HG03521 (cell line): Measurements from ENCODE around the gene NPFFR2.
"Not testable (repeated sequence)": the region's sequence is repeated elsewhere in the genome, so short reads cannot be mapped to it uniquely, and the experiment has no call there.

Experiments used
- ATAC-seq: cut with Tn5 transposase; IDR thresholded peaks from one replicate; pipeline ENCODE4 v1.9.1; 2021; ENCODE audit warnings: mild to moderate bottlenecking, moderate library complexity; ENCODE audit not compliant: unreplicated experiment

Gene NPFFR2

DNA sequence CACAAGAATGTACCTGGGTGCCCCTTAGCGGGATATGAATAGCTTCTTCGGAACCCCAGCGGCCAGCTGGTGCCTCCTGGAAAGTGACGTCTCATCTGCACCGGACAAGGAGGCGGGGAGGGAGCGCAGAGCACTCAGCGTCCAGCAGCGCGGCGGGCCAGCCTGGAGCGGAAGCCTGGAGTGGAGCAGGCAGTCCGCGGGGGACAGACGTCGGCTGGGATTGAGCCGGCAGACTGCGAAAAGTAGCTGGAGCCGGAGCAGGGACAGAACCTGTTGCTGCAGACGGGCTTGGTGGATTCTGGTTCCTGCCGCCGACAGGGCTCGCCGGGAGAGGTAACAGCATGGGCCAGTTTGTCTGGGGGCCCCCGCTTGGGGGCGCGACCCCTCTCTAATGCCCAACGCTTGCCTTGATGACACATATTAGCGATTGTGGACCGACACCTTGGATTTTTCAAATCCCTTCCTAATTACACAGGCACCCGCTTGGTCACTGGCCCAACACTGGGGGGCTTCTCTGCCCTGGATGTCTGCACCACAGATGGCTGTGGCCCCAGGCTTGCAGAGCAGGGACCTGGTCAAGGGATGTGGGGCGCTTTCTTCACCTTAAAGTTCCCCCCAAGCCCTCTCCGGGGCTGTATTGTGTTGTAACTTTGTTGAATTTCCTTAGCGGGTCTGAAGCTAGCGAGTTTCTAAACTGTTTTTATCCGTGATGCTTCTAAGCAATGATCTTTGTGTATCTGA lies at the start of gene NPFFR2:
TSS of gene NPFFR2 (plus strand) at position 133 of the 741 bp plus-strand sequence. CDS start 96,592 bp downstream, outside the sequence.
- ATAC-seq, result no peak

DNA sequence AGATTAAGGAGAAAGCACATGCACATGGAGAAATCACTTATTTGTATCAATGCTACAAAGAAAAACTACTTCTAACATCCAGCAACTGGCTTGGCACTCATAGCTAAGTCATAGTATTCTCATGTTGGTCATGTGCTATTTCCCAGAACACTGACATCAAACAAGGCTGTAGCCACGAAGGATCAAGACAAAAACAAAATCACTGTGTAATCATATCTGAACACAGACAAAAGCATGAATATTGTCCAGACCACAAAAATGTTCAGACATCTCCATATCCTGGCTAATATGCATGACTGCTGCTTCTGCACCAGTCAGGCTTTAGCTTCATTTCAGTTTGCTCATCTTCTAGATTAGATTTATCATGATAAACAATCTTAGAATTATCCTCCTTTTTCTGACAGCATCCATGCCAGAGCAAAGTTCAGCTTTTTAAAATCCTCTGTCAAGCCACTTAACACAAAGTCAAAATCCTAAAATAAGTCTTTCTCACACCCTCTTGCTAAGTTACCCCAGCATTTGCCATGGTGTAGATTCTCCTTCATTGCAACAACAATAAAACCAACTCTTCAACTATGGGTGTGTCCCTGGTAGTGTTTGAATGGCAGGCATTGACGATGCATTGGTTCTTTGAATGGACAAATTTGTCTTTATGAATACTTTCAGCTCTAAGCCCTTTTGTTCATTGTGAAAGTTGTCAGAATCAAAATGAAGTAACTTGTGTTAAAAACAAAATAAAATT lies 39.1 kb upstream of the NPFFR2 start:
- ATAC-seq, result no peak

DNA sequence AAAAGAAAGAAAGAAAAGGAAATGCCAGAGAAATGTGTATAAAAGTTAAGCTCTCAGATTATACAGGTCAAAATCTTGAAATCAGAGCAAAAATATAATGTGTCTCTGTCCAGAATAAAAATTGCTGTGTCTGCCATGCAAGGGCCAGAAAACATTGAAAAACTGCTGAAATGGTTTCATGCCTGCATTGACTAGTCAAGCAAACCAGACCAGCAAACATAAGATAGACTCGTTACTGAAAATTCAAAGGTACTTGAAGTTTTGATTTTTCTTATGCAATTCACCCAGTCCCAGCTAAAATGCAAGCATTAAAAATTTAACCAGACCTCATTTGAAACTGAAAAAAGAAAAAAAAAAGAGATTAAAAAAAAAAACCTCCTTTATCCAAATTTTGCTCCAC lies 37.2 kb upstream of the NPFFR2 start:
- no peak for ATAC-seq

DNA sequence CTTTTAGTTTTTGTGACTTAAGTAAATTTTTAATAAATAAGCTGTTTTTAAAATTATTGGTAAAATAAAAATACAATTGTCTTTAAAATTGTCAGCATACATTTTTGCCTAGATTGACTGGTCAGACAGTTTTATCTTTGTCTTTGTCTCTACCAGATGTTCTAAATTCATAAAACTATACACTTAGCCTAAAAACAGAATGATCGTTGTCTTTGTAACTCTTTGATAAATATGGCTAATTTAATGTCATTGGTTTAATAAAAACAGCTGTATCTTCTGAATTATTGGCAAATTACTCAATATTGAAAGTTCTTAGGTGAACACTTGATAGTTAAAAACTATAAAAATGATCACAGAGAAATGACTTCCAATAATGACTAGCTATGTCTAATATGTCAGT lies 36.5 kb upstream of the NPFFR2 start:
- ATAC-seq, result no peak

GRCh38 chr4:72006586-72006985 lies 25.2 kb upstream of the NPFFR2 start:
- no peak for ATAC-seq

- ATAC-seq, result no peak
Measured at GRCh38 chr4:72011906-72012305, 19.9 kb upstream of the NPFFR2 start.

DNA sequence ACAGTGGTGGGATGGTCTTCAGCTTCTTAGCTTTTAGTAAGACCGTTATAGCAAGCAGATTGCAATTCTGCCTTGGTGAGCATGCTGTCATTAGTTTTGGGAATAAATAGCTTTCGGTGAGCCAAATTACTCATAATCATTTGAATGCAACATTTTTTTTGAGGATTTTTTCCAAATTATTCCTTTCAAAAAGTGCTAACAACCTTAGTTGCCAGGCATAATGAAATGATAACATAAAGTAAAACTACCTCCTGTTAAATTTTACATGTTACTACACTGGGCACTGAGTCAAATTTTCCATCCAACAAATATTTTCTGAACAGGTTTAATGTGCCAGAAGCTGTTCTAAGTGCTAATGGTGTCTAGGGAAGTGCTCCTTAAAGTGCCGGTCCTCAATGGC lies 15.8 kb upstream of the NPFFR2 start:
- no peak for ATAC-seq

- ATAC-seq, result no peak
Measured at GRCh38 chr4:72019688-72020087, 12.1 kb upstream of the NPFFR2 start.

DNA sequence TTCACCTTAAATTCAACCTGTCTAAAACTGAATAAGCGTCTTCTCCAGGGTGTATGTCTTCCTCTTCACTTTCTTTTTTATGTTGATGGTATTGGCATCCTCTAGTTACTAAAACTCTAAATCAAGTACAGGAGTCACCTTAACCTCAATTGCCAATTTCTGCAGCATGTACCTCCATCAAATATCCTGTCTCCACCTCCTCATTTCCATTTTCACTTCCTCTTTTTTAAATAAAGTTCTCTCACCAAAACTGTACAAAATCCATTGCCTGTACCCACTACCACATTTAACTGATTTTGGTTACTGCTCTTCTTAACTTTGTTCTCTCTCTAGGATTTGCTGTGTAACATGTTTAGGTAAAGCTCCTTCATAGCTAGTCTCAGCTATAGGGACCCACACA lies 9.2 kb upstream of the NPFFR2 start:
- no peak for ATAC-seq

DNA sequence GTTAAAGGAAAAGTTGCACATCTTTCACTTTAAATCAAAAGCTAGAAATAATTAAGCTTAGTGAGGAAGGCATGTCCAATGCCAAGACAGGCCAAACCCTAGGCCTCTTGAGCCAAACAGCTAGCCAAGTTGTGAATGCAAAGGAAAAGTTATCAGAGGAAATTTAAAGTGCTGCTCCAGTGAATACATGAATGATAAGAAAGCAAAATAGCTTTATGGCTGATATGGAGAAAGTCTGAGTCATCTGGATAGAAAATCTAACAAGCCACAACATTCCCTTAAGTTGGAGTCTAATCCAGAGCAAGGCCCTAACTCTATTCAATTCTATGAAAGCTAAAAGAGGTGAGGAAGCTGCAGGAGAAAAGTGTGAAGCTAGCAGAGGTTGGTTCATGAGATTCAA lies 23.8 kb downstream of the NPFFR2 start:
- no peak for ATAC-seq

DNA sequence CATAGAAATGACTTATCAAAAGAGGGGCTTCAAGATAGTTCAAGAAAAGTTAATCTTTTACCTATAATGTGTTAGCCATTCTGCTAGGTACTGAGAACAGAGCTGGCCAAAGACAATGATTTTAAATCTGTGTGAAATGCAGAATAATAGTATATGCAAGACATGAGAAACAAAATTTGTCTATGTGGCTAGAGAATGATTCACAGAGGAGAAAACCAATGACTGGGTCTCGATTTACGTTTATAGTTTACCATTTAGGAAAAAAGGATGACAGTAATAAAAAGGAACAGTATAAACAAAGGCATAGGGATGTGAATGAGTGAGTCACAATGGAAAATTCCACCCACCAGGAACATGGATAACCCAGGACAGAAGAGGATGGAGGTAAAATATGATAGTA lies 31.9 kb downstream of the NPFFR2 start:
- ATAC-seq, result no peak

DNA sequence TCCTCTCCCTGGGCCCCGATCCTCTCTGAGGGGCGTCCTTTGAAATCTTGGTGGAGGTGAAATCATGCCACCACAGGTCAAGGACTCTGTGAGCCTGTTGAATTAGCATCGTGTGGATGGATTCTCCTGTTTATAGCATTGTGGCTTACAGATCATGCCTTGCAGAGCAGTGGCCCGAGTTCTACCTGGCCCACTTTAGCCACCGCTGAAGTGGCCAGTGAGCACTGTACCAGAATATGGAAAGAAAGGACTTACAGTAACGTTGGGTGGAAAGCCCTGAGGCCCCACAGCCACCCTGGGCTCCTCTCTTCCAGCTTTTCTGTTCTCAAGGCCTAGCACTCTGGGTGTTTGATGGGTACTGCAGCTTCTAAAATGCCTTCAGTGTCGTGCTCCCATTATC lies 35.3 kb downstream of the NPFFR2 start:
- no peak for ATAC-seq

DNA sequence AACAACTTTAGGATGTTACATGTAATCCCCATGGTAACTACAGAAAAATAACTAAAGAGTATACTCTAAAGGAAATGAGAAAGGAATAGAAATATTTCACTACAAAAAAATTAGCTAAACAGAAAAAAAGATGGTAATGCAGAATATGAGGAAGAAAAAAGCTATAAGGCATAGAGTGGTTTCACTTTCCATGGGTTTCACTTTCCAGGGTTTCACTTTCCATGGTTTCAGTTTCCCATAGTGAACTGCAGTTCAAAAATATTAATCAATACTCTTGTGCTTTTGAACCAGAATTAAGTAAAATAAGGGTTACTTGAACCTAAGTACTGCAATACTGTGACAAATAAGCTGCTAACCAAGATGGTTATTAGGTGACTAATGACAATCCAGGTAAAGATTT lies 42.0 kb downstream of the NPFFR2 start:
- no peak for ATAC-seq

- ATAC-seq, result no peak
Measured at GRCh38 chr4:72076562-72076961, 44.8 kb downstream of the NPFFR2 start.

DNA sequence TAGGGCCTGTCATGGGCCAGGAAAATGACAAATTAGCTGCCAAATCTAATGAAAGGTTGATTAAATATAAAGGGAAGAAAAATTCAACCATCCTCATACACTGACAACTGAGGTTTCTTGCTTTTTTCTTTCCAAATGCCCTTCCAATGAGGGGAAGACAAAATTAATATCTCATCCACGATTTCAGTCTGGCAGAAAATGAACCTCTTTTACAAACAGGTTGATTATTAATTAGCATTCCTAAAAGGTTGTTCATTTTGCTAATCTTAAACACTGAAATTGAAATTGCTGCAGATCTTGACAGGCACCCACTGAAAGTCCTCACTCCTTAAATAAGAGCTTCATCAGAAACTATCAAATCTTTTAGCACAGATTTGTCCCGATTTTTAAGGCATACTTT lies 45.5 kb downstream of the NPFFR2 start:
- ATAC-seq, result no peak

DNA sequence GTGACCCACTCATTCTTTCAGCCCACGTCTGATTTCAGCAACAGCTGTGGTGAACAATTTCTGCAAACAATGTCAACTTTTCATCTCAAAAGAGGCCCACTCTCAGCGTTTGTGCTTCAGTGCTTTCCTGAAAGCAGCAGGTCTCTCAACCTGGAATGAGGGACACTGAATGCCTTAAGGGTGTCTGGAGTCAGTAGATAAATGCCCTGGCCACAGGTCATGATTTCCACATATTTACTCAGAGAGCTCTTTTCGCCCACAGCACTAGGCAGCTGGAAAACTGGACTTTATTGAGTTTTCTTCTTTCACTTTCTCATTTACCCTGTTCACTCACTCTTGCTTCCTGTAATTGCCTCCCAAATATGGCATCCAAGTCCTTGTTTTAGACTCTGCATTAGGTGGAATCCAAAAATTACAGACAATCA lies 52.8 kb downstream of the NPFFR2 start:
- ATAC-seq, result no peak

DNA sequence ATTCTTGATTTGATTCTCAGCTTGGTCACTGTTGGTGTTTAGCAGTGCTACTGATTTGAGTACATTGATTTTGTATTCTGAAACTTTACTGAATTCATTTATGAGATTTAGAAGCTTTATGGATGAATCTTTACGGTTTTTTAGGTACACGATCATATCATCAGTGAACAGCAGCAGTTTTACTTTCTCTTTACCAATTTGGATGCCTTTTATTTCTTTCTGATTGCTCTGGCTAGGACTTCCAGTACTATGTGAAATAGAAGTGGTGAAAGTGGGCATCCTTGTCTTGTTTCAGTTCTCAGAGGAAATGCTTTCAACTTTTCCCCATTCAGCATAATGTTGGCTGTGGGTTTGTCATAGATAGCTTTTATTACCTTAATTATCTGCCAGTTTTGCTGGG lies 58.8 kb downstream of the NPFFR2 start:
- ATAC-seq, result not testable (repeated sequence)

GRCh38 chr4:72094059-72094797 lies 62.4 kb downstream of the NPFFR2 start:
- ATAC-seq, result no peak

DNA sequence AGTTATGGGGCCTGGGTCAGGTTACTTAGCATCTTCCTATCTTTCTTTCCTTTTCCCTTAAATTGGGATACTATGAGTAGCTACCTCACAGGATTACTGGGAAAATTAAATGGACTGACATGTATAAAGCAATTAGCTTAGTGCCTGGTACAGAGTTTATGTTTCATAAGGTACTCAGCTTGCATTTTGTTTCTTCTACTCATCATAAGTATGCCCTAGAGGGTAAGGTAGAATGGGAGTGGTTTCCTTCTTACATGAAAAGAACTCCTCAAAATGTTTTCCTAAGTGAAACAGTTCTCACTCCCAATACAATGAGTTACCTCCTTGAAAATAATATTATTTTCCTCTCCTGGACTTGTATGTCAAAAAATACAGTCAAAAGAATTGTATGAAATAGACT lies 75.7 kb downstream of the NPFFR2 start:
- no peak for ATAC-seq

GRCh38 chr4:72109364-72109763 lies 77.6 kb downstream of the NPFFR2 start:
- ATAC-seq, result no peak

GRCh38 chr4:72109959-72110497 lies 78.2 kb downstream of the NPFFR2 start:
- ATAC-seq, result no peak
